ENCODE results near the gene IGF2BP3. TPM values are rescaled to one million over a fixed set of nuclear protein-coding genes. Genes with fewer than 3 reads are reported as not detected.

IGF2BP3 gene
- total and polyA plus RNA-seq, 8 donors: 1.8 to 63.2 (median 57.4) TPM

GRCh38 chr7:23456093-23456492 is 14.2 kb downstream of the IGF2BP3 start:
- Histone ChIP-seq H3K27ac (no peak overlapping the region), H3K4me3 (no peak overlapping the region), H3K36me3 (no peaks in the 10 kb centered on the region), H3K9me3 (no peaks in the 10 kb centered on the region), H3K27me3 (peaks cover 9 to 60% of the 10 kb centered on the region in 2 donors), H3K4me1 (no peaks in the 10 kb centered on the region)
- ATAC-seq: no peak
- intact Hi-C loops (cut with DNase I): no loop called here
- DNase-seq: no peak
- TF ChIP-seq CTCF (IDR thresholded peaks at IDR 0.05): no peak

GRCh38 chr7:23454881-23455526 is 15.3 kb downstream of the IGF2BP3 start:
- H3K4me3 ChIP-seq: no peak overlapping the region
- DNase-seq (no peak), ATAC-seq (no peak)
- H3K27ac ChIP-seq: no peak overlapping the region
- H3K9me3 ChIP-seq: no peaks in the 10 kb centered on the region
- H3K36me3 ChIP-seq: no peaks in the 10 kb centered on the region
- peaks cover 9 to 49% of the 10 kb centered on the region in 2 donors for H3K27me3 ChIP-seq
- intact Hi-C loops (cut with DNase I): no loop called here
- no peak for TF ChIP-seq CTCF (IDR thresholded peaks at IDR 0.05)
- H3K4me1 ChIP-seq: no peaks in the 10 kb centered on the region

GRCh38 chr7:23450518-23450917 is 19.8 kb downstream of the IGF2BP3 start:
- Histone ChIP-seq H3K4me3 (no peak overlapping the region), H3K36me3 (no peaks in the 10 kb centered on the region), H3K4me1 (no peaks in the 10 kb centered on the region), H3K27me3 (peaks cover 6 to 32% of the 10 kb centered on the region in 2 donors), H3K9me3 (no peaks in the 10 kb centered on the region), H3K27ac (no peak overlapping the region)
- TF ChIP-seq CTCF (IDR thresholded peaks at IDR 0.05): no peak
- intact Hi-C loops (cut with DNase I): no loop called here
- no peak for DNase-seq
- no peak for ATAC-seq

GRCh38 chr7:23449941-23450340 is 20.4 kb downstream of the IGF2BP3 start:
- no peak for ATAC-seq
- no peak for TF ChIP-seq CTCF (IDR thresholded peaks at IDR 0.05)
- Histone ChIP-seq H3K9me3 (no peaks in the 10 kb centered on the region), H3K4me1 (no peaks in the 10 kb centered on the region), H3K36me3 (no peaks in the 10 kb centered on the region), H3K27me3 (peaks cover 6 to 26% of the 10 kb centered on the region in 2 donors), H3K4me3 (no peak overlapping the region), H3K27ac (no peak overlapping the region)
- DNase-seq: no peak
- intact Hi-C loops (cut with DNase I): no loop called here

- intact Hi-C loops (cut with DNase I): no loop called here
- H3K27ac ChIP-seq: no peak overlapping the region
- peaks cover 0 to 8% of the 10 kb centered on the region in 2 donors for H3K27me3 ChIP-seq
- ATAC-seq: no peak
- no peak for DNase-seq
- no peak for TF ChIP-seq CTCF (IDR thresholded peaks at IDR 0.05)
- H3K4me1 ChIP-seq: no peaks in the 10 kb centered on the region
- no peaks in the 10 kb centered on the region for H3K9me3 ChIP-seq
- H3K36me3 ChIP-seq: no peaks in the 10 kb centered on the region
- no peak overlapping the region for H3K4me3 ChIP-seq
Observed at GRCh38 chr7:23445326-23445725, 25.0 kb downstream of the IGF2BP3 start.
